ENCODE measurements around the gene NDUFB7.
"Not testable (repeated sequence)": the region's sequence is repeated elsewhere in the genome, so short reads cannot be mapped to it uniquely, and the experiment has no call there.

NDUFB7 gene

DNA sequence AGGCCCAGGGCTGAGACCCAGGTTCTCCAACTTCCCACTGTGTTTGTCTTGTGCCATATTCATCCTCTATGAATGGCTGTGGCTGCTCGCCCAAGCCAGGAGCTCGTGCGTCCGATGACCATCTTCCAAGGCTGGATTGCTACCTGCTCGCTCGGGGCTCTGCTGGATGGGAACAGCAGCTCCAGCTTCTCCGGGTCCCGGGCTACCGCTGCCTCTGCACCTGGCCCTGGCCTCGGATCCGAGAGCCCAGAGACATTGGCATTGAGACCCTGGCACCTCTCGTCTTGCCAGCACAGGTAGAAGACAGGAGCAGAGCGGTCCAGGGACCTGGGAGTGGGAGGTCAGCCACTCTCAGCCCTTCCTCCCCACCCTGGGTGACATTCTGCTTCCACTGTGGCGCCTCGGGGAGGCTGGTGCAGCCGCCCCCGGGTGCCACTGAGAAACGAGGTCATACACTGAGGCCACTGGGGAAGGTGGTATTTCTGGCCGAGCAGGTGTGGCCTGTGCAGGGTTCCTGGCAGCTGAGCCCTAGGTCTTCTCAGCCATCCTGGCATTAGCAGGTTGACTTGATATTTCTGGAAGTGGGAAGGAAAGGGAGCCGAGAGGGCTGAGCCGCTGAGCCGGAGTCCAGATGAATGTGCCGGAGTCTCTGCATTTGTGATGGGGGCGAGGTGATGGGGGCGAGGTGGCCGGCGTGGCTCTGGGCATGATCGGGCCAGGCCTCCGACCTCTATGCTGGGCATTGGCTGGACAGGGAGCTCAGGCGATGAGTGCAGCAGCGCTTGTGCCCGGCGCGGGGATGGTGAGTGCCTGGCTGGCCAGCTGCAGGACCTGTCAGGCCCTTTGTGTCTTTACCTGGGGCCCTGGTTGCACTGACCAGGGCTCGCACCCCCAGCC, 18.6 kb downstream of the NDUFB7 start:
- no peak for DNase-seq

DNA sequence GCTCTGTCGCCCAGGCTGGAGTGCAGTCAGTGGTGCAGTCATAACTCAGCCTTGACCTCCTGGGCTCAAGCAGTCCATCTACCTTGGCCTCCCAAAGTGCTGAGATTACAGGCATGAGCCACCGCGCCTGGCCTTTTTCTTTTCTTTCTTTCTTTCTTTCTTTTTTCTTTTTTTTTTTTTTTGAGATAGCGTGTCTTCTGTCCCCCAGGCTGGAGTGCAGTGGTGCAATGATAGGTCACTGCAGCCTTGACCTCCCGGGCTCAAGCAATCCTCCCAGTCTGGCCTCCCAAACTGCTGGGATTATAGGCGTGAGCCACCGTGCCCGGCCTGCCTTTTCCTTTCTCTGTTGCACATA, 19.9 kb downstream of the NDUFB7 start:
- DNase-seq = not testable (repeated sequence)

DNA sequence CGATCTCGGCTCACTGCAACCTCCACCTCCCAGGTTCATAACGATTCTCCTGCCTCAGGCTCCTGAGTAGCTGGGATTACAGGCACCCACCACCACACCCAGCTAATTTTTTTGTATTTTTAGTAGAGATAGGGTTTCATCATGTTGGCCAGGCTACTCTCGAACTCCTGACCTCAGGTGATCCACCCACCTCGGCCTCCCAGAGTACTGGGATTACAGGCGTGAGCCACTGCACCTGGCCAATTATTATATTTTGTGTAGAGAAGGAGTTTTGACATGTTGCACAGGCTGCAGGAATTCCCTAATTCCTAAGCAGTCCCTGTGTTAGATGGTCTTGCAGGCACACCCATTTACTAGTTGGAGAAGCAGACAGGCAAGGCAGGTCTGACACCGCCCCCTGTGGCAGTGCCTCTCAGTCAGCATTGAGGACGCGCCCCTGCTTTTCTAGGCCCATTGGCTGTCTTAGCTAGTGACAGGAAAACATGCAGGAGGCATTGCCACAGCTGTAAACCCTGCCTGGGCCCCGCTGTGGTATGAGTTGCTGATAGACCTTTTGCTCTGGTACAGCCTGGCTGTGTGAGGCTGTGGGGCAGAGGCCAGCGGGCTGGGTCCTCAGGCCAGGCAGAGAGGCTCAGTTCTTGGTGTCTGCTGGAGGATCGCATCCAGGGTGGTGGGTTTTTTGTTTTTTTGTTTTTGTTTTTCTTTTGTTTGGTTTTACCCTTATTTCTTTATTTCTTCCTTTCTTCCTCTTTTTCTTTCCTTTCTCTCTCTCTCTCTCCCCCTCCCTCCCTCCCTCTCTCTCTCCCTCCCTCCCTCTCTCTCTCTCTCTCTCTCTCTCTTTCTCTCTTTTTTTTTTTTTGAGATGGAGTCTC, 20.5 kb downstream of the NDUFB7 start:
- DNase-seq = peak; percentile 83

DNA sequence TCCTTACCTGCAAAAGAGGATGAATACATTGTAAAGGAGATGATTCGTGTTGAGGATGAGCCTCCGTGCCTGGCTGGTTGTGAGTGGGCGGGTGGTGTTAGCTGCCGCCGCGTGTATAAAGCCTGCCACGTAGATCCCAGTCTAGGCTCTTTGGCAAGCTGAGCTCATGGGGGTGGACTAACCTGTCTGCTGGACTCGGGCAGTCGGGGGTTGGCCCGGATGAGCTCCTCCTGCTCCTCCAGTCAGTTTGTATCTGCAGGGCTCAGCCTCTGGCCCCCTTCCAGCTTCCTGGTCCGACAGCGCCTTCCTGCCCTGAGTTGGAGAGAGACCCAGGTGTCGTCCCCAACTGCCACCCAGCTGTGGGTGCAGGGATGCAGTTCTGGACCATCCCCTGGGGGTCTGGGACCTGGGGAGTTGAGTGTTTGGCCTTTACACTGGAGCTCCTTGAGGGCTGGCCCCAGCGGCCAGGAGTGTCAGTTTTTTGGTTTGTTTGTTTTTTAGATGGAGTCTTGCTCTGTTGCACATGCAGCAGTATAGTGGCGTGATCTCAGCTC, 21.6 kb downstream of the NDUFB7 start:
- peak; percentile 32 for DNase-seq

DNA sequence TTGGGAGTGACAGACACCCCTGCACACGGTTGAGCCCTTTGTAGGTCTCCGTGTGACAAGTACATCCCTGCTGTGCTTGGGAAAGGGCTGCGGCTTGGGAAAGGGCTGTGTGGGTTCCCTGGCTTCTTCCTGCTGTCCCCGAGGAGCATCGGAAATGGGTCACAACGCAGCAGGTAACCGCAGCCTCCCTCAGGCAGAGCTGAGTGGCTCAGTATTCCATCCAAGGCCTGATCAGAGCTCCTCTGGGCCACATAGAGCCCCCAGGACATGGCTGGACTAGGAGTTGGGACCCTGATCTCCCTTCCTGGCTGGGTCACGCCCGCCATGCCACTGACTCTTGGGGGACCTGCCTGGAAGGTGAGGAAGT, 26.2 kb downstream of the NDUFB7 start:
- no peak for DNase-seq

DNA sequence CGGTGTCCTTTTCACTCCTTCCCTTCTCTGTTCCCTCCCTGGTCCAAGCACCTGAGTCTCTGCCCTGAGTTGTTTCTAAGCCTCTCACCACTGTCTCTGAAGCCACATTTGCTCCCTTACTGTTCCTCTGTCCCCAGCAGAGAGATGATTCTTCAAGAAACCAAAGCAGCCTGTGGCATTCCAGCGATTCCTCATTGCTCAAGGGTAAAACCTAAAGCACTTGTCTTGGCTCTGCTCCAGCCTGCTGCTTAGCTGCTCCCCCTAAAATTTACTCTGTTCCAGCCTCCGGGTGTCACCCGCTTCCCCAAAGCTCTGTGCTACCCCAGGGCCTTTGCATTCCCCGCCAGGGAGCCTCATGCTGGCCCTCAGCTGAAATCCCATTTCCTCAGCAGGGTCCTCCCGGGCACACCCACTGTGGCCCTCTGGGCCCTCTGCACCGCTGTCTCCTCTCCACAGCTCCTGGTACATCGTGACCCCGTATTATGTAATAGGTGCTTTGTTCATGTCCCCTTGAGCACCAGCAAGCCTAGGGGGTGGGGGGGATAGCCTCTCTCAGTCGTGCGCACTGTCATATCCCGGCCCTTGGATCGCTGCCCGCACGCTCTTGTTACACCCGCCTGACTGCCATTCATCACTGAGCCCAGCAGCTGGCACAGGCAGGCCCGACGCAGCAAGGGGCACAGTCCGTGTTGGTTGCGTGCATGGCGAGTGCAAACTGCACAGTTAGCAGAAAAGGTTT, 26.7 kb downstream of the NDUFB7 start:
- no peak for DNase-seq

DNA sequence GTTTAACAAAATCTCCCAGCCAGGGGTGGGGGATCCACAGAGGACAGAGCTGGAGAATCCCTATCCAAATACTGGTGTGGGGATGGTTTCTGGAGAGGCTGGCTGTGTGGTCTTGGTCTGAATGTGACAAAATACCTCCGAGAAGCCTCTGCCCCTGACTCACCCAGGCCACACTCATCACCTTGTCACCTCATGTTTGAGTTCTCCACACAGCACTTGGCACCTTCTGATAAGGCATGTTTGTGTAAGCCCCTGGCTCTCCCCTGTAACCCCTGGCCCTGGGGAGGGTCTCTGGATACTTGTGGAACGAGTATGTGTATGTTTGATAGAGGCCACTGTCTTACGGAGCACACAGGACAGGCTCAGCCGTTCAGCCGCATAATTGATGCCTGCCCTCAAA, 27.8 kb downstream of the NDUFB7 start:
- no peak for DNase-seq

DNA sequence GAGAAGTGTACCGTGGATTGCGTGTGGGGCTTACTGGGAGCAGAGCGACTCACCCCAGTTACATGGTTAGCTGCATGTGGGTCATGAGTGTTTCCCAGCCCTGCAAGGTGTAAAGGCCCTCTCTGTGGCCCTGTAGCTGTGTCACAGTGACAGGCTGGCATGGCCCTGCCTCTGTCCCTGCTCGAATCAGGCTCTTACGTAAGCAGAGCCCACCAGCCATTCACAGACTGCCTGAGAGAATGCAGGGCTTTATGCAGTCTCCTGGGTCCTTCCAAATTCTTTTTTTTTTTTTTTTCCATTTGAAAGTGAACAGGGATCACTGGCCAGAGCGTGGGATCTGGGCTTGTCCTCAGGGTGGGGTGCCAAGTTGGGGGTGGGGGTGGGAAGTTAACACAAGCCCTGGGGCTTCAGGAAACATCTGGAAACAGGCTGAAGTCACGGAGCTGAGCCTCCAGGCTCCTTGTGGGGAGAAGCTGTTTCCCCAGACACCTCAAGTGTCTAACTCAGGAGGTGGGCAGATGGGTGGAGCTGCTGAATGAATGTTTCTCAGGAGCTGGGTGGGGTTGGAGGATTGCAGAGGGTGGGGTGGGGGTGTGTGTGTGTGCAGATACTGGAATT, 29.0 kb downstream of the NDUFB7 start:
- no peak for DNase-seq

DNA sequence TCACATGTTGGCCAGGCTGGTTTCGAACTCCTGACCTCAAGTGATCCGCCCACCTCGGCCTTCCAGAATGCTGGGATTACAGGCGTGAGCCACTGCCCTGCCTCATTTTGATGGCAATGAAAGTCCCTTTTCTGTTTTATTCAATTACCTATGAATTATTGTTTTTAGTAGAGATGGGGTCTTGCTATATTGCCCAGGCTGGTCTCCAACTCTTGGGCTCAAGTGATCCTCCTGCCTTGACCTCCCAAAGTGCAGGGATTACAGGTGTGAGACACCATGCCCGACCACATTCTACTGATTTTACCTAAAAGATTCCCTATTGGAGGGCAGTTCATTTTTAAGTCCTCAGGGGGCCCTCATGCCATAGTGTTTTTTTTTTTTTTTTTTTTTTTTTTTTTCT, 29.9 kb downstream of the NDUFB7 start:
- not testable (repeated sequence) for DNase-seq

DNA sequence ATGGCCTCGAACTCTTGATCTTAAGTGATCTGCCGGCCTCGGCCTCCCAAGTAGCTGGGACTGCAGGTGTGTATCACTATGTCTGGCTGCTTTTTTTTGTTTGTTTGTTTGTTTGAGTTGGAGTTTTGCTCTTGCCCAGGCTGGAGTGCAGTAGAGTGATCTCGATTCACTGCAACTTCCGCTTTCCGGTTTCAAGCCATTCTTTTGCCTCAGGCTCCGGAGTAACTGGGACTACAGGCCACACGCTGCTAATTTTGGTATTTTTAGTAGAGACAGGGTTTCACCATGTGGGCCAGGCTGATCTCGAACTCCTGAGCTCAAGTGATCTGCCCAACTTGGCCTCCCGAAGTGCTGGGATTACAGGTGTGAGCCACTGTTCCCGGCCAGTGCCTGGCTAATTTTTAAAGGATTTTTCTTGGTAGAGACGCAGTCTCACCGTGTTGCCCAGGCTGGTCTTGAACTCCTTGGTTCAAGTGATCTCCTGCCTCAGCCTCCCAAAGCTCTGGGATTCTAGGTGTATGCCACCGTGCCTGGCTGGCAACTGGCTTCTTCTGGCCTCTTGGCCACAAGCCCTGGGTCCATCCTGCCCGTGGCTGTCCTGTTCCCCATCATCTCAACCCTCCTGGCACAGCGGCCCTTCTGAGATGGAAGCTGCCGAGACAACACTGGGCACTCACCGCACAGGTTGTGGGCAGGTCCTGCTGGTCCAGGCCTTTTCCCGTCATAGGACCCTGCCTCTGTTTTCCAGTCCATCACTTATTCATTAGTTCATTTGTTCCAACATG, 30.9 kb downstream of the NDUFB7 start:
- DNase-seq = no peak

DNA sequence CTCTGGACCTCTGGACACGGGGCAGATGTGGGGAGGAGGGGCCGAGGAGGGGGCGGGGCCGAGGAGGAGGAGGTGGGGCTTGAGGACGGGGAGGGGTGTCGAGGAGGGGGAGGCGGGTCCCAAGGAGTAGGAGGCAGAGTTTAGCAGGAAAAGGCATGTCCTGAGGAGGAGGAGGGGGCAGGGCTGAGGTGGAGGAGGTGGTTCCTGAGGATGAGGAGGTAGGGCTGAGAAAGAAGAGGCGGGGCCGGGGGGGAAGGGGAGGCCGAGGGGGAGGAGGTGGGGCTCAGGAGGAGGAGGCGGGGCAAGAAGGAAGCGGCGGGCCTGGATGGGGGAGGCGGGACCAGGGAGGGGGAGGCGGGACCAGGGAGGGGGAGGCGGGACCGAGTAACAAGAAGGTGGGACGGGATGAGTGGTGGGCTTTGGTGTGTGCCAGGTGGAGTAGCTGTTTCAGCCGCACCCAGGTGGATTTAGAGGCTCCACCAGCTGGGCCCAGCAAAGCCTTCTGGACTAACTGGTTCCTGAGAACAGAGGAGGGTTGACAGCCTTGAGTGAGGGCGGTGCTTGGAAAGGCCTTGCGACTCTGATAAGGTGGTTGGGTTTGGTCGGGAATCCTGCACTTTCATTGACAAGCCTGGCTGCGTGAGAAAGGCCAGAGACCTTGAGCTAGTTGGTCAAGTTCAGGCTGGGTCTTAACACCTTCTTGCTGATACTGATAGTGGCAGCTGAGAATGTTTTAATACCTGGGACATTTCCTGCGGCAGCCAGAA, 34.8 kb downstream of the NDUFB7 start:
- DNase-seq = peak; percentile 73

DNA sequence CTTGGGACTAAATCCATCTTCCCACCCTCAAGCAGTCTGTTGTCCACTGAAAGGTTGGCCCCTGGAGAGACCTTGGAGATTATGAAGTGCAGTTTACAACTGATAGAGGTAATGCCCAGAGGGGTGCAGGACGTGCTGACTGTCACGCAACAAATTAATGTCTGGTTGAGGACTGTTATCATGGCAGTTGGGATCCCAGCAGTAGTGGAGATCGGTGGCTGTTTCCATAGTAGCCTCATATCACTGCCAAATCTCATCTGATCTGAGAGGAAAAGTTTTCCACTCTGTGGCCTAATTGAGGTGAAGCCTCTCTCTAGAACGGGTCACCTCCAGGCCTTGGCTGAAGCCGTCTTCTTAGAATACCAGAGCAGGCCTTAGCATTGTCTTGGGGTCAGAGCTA, 38.4 kb downstream of the NDUFB7 start:
- DNase-seq = no peak

DNA sequence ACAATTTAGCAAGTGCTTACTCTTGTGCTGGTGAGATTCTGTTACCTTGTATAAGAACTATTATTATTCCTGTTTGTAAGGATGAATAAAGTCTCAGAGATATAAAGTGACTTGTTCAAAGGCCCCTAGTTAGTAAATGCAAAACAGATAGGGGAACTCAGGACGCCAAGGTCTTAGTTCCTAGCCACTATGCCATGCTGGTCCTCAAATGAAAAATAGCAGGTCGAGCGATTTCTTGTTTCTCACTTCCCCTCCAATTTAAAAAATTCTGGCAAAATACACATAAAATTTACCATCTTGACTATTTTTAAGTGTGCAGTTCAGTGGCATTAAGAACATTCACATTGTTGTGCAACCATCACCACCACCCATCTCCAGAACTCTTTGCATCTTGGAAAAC, 41.4 kb downstream of the NDUFB7 start:
- no peak for DNase-seq

DNA sequence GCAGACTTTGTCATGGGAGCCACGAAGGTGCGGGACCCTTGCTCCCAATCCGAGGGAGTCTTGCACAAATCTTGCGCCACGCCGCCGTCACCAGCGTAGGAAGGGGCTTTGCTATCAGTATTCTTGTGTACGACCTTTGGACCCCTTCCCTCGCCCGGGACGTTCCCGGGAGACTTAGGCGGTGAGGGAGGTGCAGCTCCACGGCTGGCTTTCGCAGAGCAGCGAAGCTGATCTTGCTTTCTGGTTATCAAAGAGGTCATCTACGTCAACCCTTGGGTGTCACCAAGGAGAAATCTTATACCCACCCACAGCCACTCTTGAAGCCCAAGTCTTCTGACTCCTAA, 41.9 kb downstream of the NDUFB7 start:
- no peak for DNase-seq

DNA sequence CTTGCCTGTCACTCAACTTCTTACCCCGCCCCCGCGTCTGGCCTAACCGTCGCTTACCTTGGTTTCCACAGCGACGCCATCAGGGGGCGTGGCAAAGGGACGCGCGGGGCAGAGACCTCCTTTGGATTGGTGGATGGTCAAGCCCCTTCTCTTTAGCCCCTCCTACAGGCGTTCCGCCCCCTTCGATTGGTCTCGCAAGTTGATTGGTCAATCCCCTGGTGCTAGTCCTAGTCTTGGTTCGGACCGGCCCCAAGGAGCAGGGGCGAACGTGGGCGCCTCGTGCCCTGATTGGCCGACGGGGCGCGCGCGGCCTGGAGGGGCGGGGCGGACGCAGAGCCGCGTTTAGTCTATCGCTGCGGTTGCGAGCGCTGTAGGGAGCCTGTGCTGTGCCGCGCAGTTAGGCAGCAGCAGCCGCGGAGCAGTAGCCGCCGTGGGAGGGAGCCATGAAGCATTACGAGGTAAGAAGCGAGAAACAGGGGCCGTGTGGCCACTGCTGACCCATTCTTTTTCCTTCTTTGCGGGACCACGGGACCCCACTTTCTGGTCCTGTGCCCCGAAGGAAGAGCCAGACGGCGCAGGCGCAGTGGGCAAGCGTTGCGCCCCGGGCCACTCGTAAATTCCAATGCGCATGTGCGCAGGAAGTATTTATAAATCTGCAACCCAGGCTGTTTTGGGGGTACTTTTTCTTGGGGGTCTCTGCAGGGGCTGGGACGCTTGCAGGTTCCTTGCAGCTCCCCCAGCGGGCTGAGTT, 42.4 kb downstream of the NDUFB7 start, which contains the start of gene TECR:
TSS of gene TECR (plus strand) at position 341 of the 751 bp plus-strand sequence. CDS start at position 444, 103 bp downstream.
- DNase-seq = peak; percentile 100

DNA sequence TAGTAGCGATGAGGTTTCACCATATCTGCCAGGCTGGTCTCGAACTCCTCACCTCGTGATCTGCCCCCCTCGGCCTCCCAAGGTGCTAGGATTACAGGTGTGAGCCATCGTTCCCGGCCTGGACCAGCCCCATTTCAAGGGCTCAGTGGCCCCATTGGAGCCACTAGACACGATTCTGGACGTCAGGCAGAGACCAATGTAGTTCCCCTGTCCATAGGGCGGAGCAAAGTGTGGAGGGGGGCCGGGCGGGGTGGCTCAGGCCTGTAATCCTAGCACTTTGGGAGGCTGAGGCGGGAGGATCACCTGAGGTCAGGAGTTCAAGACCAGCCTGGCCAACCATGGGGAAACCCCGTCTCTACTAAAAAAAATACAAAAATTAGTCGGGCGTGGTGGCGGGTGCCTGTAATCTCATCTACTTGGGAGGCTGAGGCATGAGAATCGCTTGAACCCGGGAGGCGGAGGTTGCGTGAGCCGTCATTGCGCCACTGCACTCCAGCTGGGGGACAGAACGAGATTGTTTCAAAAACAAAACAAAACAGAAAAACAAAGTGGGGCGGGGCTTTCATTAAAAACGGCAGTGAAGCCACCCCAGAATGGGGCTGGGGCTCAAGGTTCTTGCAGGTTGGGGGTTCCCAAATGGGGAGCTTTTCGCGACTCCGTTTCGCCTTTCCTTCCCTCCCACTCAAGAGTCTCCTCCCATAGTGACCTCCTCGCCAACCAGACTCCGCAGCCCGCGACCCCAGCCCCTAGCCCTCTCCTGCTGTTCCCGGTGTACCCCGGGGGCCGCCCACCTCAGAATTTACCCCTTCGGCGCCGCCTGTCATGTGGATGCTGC, 43.2 kb downstream of the NDUFB7 start:
- DNase-seq = no peak

DNA sequence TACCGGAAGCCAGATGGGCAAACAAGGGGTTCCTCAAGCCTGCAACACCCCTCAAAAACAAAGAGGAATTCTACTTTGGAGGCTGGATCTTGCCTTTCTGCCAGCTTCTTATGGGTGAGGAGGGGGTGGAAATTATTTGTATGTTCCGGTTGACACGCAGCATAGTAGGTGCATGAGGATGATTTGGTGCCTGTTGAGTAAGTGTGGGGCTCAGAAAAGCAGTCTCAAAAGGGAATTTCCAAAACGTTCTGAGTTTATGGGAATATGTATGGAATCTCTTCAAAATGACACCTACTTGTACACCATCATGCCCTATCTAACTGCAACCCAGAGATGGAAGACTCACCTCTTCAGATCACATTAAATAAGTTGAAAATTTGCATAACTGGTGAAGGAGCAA, 45.4 kb downstream of the NDUFB7 start:
- no peak for DNase-seq

DNA sequence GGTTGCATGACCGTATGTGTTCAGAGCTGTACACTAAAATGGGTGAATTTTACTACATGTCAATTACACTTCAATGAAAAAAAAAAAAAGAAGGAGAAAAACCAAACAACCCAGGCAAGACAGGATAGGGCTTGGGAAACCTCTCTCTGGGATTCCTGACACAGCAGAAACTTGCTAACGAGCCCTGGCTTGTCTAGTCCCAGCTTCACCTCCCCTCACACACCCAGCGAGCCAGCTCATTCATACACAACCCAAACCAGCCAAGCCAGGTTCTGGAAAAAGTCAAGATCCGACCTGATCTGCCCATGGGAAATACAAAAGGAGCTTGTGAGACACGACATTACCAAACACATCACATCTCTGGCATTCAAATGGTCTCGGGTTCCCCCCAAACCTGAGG, 46.1 kb downstream of the NDUFB7 start:
- DNase-seq = no peak

DNA sequence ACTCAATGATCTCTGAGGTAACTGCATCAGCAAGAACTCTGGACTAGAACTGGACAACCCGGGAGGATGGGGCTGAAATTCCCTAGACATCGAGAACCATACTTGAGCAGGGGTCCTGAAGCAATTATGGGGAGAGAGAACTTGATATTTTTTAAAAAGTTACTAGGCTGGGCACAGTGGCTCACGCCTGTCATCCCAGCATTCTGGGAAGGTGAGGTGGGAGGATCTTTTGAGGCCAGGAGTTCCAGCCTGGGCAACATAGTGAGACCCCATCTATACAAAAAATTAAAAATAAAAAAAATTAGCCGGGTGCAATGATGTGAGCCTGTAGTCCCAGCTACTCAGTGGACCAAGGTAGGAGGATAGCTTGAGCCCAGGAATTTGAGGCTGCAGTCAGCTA, 51.3 kb downstream of the NDUFB7 start:
- no peak for DNase-seq
